BE2C (cell line): Measurements from ENCODE around the gene SMTNL2.

Experiments
- DNase-seq: peaks from one replicate; pipeline ENCODE4 v3.0.0-alpha.2; 2020
- H3K27me3 ChIP-seq: fragments of 250-450 bp; sonication (Bioruptor Pico); 2 replicates; pipeline ENCODE4 v1.5.1; 2020; ENCODE audit warnings: mild to moderate bottlenecking
- H3K36me3 ChIP-seq: fragments of 250-450 bp; sonication (Bioruptor Pico); 2 replicates; pipeline ENCODE4 v1.5.1; 2020; ENCODE audit warnings: mild to moderate bottlenecking
- H3K4me1 ChIP-seq: fragments of 250-450 bp; sonication (Bioruptor Pico); 2 replicates; pipeline ENCODE4 v1.5.1; 2020
- H3K4me3 ChIP-seq: 2 replicates; pipeline ENCODE4 v1.5.1; 2011; ENCODE audit warnings: low read depth, low read length
- H3K9me3 ChIP-seq: fragments of 250-450 bp; sonication (Bioruptor Pico); 2 replicates; pipeline ENCODE4 v1.5.1; 2020
- TF ChIP-seq, protein P1 (sequence below): IDR thresholded peaks from 2 replicates; pipeline ENCODE4 v1.5.1; 2012; ENCODE audit warnings: mild to moderate bottlenecking, low read depth, low read length

The SMTNL2 gene

DNA sequence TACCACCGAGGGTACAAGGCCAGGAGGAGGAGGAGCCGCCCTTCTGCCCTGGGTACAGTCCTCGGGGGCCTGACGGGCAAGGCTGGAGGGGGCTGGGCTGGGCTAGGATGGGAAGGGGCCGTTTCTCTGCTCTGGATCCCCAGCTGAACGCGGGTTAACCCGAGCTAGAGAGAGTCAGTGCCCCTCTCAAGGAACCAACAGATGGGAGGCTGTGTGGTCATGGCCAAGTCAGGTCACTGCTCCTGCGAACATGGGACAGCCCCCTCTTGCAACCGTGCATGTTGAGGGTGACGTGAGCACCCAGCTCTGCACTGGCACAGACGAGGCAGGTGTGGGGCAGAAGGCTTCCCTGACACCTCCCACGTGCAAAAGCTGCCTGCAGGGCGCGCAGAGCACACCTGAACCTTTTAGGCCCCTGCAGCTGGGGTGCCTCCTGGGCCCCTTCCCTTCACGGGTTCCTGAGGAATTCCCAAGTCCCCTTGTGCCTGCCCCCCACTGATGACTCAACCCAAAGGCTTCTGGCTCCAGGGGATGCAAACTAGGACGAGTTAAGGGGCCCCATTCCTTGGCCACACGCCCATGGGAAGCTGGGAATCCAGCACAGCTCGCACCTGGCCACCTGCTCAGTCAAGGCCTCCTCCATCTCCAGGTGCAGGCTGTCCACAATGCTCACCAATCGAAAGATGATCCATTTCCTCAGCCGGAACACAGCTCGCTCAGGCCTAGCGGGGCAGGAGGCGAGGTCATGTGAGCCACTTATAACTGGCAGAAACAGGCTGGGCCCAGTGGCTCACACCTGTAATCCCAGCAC, 35.4 kb upstream of the SMTNL2 start:
- no peaks in the 10 kb centered on the region for H3K4me1 ChIP-seq
- H3K27me3 ChIP-seq = no peaks in the 10 kb centered on the region
- no peak for DNase-seq
- TF ChIP-seq, protein P1, sequence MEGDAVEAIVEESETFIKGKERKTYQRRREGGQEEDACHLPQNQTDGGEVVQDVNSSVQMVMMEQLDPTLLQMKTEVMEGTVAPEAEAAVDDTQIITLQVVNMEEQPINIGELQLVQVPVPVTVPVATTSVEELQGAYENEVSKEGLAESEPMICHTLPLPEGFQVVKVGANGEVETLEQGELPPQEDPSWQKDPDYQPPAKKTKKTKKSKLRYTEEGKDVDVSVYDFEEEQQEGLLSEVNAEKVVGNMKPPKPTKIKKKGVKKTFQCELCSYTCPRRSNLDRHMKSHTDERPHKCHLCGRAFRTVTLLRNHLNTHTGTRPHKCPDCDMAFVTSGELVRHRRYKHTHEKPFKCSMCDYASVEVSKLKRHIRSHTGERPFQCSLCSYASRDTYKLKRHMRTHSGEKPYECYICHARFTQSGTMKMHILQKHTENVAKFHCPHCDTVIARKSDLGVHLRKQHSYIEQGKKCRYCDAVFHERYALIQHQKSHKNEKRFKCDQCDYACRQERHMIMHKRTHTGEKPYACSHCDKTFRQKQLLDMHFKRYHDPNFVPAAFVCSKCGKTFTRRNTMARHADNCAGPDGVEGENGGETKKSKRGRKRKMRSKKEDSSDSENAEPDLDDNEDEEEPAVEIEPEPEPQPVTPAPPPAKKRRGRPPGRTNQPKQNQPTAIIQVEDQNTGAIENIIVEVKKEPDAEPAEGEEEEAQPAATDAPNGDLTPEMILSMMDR = no peak
- H3K9me3 ChIP-seq = no peaks in the 10 kb centered on the region
- peaks cover 31% of the 10 kb centered on the region for H3K36me3 ChIP-seq
- H3K4me3 ChIP-seq = no peak overlapping the region

DNA sequence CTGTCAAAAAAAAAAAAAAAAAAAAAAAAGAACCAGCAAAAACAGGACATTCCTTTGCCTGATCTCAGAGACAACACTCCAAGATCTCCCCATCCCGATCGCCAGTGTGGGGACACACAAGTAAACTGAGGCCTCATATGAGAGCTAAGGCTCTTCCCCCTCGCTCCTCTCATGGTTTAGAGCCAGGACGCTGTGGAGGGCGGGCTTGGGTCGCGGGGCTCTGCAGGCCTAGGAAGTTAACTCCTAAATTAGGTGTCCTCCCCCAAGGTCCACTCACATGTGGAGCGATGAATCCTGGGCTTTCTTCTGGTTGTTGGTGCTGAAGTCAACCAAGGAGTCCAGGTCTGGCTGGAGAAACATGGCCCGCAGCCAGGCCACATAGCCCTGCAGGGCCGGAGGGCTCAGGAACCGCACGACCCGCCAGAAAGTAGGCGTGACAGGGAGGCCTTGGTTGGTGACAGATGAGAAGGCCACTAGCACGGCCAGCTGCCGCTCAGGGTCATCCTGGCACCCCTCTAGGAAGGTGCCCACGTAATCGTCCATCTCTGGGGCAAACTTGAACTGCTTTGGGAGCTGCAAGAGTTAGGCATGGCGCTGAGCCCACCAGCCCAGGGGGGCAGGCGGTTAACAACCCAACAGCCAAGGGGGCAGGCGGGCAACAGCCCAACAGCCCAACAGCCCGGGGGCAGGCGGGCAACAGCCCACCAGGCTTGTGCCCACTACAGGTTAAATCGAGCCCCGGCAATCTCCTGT, 34.4 kb upstream of the SMTNL2 start:
- no peaks in the 10 kb centered on the region for H3K4me1 ChIP-seq
- DNase-seq = no peak
- H3K36me3 ChIP-seq = peaks cover 31% of the 10 kb centered on the region
- no peaks in the 10 kb centered on the region for H3K9me3 ChIP-seq
- TF ChIP-seq, protein P1 = no peak
- no peak overlapping the region for H3K4me3 ChIP-seq
- H3K27me3 ChIP-seq = no peaks in the 10 kb centered on the region

DNA sequence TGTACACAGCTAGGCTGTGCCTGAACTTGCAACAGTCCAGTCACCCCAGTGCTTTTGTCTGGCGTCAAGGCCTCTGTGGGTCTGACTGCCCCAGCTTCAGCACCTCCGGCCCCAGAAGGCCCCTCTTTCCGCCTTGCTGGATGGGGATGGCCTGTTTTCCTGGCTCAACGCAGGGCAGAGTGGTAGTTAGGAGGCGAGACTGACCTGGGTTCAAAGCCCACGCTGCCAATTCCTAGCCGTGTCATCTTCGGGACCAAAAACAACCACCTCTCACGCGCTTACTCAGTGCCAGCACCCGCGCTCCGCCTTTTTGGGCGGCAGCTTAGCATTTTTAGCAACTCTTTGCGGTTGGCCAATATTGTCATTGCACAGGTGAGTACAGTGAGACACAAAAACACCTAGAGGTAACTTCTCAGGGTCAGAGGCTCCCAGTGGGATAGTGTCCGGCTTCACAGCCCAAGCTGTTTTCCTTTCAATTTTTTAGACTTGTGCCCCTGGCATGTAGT, 33.7 kb upstream of the SMTNL2 start:
- H3K9me3 ChIP-seq = no peaks in the 10 kb centered on the region
- TF ChIP-seq, protein P1 = no peak
- DNase-seq = no peak
- H3K36me3 ChIP-seq = peaks cover 31% of the 10 kb centered on the region
- no peaks in the 10 kb centered on the region for H3K27me3 ChIP-seq
- H3K4me3 ChIP-seq = no peak overlapping the region
- H3K4me1 ChIP-seq = no peaks in the 10 kb centered on the region

- Histone ChIP-seq H3K27me3 (no peaks in the 10 kb centered on the region), H3K4me3 (no peak overlapping the region), H3K36me3 (peaks cover 31% of the 10 kb centered on the region), H3K9me3 (no peaks in the 10 kb centered on the region), H3K4me1 (no peaks in the 10 kb centered on the region)
- TF ChIP-seq, protein P1 = no peak
- no peak for DNase-seq
These were observed 33.2 kb upstream of the SMTNL2 start for GRCh38 chr17:4551141-4551540.

DNA sequence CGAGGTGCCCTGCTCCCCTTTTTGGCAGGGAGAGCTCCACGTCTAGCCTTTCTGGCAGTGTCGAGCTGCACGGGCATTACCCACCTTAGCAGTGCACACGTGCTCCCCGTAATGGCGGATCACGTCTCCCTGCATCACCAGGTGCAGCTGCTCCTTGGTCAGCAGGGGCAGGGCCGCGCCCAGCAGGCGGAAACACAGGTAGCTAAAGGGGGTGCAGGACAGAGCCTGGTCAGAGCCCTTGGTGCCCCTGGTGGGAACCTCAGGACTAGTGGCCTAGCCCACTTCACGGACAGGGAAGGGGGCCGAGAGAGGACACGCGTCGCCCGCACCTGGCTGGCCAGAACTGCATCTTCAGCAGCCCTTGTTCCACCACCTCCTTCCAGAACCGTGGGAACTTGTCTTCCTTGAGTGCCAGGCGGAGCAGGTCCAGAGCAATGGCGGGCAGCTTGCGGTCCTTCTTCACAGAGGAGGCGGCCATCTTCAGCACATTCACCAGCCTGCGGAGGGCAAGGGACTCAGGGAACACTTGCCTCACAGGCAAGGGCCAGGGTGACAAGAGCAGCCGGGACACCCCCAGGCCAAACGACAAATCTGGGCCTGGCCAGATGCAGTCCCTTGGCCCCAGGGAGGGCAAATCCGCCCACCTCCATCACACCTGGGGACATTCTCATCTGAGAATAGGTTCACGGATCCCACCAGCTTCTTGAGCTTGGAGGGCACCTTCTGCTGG, 32.4 kb upstream of the SMTNL2 start:
- TF ChIP-seq, protein P1 = no peak
- Histone ChIP-seq H3K9me3 (no peaks in the 10 kb centered on the region), H3K4me1 (no peaks in the 10 kb centered on the region), H3K36me3 (peaks cover 31% of the 10 kb centered on the region), H3K4me3 (no peak overlapping the region), H3K27me3 (no peaks in the 10 kb centered on the region)
- no peak for DNase-seq
